ENCODE data around the gene KLF3. TPM values are rescaled to one million over a fixed set of nuclear protein-coding genes. Genes with fewer than 3 reads are reported as not detected.

The KLF3 gene
- total RNA-seq, 1 donor: 25.3 TPM

DNA sequence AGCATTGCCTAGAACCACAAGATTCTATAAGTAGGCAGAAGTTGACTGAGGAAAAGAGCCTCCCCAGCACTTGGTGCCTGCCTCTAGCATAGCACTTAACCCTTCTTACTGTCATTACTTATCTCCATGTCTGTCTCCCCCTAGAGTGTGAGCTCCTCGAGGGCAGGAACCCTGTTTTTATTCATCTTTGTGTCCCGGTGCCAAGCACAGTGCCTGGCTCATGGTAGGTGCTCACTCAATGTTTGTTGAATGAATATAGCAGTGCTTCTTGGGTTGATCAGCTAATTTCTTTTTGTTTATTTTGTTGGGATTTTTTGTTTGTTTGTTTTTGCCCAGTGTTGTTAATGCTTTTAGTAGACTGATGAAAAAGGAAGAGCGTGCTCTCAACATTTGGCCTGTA is 30.3 kb downstream of the KLF3 start:
- Histone ChIP-seq H3K4me3 (ENCODE audit: insufficient read depth, low read length) (no peak overlapping the region), H3K27ac (ENCODE audit: low read depth, low read length) (no peak overlapping the region), H4K20me1 (ENCODE audit: insufficient read depth, low read length) (no peaks in the 10 kb centered on the region), H3K4me1 (ENCODE audit: insufficient read depth, low read length) (peaks cover 9% of the 10 kb centered on the region), H2AFZ (ENCODE audit: low read length) (no peak overlapping the region), H3K36me3 (ENCODE audit: insufficient read depth, low read length) (peaks cover 77% of the 10 kb centered on the region), H3K9me3 (ENCODE audit: low read depth, low read length) (no peaks in the 10 kb centered on the region), H3K4me2 (ENCODE audit: insufficient read depth, low read length) (no peak overlapping the region), H3K79me2 (ENCODE audit: insufficient read depth, low read length) (peaks cover 19% of the 10 kb centered on the region), H3K27me3 (ENCODE audit: insufficient read depth, low read length) (no peaks in the 10 kb centered on the region)
- DNase-seq (ENCODE audit: insufficient read length, low spot score, missing footprints): no peak
- TF ChIP-seq, protein P1, sequence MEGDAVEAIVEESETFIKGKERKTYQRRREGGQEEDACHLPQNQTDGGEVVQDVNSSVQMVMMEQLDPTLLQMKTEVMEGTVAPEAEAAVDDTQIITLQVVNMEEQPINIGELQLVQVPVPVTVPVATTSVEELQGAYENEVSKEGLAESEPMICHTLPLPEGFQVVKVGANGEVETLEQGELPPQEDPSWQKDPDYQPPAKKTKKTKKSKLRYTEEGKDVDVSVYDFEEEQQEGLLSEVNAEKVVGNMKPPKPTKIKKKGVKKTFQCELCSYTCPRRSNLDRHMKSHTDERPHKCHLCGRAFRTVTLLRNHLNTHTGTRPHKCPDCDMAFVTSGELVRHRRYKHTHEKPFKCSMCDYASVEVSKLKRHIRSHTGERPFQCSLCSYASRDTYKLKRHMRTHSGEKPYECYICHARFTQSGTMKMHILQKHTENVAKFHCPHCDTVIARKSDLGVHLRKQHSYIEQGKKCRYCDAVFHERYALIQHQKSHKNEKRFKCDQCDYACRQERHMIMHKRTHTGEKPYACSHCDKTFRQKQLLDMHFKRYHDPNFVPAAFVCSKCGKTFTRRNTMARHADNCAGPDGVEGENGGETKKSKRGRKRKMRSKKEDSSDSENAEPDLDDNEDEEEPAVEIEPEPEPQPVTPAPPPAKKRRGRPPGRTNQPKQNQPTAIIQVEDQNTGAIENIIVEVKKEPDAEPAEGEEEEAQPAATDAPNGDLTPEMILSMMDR (IDR thresholded peaks at IDR 0.05; ENCODE audit: extremely low read depth, low read depth, low read length): no peak

DNA sequence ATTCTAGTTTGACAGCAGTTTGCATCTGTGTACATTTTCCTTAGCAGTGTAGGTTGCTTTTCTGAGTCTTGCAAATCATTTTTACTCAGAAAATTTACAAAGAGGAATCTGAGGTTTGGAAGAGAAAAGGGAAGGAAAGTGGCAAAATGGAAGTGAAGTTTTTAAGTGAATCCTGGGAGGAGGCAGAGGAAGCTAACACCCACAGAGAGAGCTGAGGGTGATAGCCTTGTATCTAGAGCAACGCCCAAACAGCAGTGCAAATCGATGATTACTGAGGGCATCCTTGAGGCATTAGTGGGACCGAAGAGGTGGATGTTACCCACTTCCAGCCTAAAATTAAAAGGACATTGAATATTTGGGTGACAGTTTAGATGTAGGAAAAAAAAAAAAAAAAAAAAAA is 31.8 kb downstream of the KLF3 start:
- H3K27ac ChIP-seq (ENCODE audit: low read depth, low read length): no peak overlapping the region
- no peak overlapping the region for H2AFZ ChIP-seq (ENCODE audit: low read length)
- peaks cover 7% of the 10 kb centered on the region for H3K79me2 ChIP-seq (ENCODE audit: insufficient read depth, low read length)
- TF ChIP-seq, protein P1 (IDR thresholded peaks at IDR 0.05; ENCODE audit: extremely low read depth, low read depth, low read length): no peak
- no peak overlapping the region for H3K4me2 ChIP-seq (ENCODE audit: insufficient read depth, low read length)
- peaks cover 62% of the 10 kb centered on the region for H3K36me3 ChIP-seq (ENCODE audit: insufficient read depth, low read length)
- no peaks in the 10 kb centered on the region for H4K20me1 ChIP-seq (ENCODE audit: insufficient read depth, low read length)
- no peaks in the 10 kb centered on the region for H3K9me3 ChIP-seq (ENCODE audit: low read depth, low read length)
- no peak for DNase-seq (ENCODE audit: insufficient read length, low spot score, missing footprints)
- H3K27me3 ChIP-seq (ENCODE audit: insufficient read depth, low read length): no peaks in the 10 kb centered on the region
- peaks cover 9% of the 10 kb centered on the region for H3K4me1 ChIP-seq (ENCODE audit: insufficient read depth, low read length)
- no peak overlapping the region for H3K4me3 ChIP-seq (ENCODE audit: insufficient read depth, low read length)

DNA sequence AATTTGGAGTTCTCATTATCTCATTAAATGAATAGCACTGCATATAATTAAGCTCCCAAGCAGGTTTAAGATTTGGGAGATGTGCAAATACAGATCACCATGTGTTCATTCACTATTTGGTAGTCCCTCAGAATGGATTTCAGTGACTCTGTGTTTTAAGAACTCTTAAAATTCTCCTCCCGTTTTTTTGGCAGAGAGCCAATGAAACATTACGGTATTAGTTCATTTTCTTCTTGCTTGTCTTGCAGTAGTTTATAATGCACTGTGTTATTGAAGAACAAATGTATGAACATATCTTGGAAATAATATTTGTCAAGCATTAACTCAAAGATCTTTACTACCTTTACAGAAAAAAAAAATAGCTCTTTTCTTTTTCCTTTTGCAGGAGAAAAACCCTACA is 32.7 kb downstream of the KLF3 start:
- Histone ChIP-seq H3K4me3 (ENCODE audit: insufficient read depth, low read length) (no peak overlapping the region), H3K4me1 (ENCODE audit: insufficient read depth, low read length) (peaks cover 2% of the 10 kb centered on the region), H3K36me3 (ENCODE audit: insufficient read depth, low read length) (peaks cover 56% of the 10 kb centered on the region), H3K9me3 (ENCODE audit: low read depth, low read length) (no peaks in the 10 kb centered on the region), H3K27me3 (ENCODE audit: insufficient read depth, low read length) (no peaks in the 10 kb centered on the region), H3K79me2 (ENCODE audit: insufficient read depth, low read length) (peaks cover 4% of the 10 kb centered on the region), H2AFZ (ENCODE audit: low read length) (no peak overlapping the region), H4K20me1 (ENCODE audit: insufficient read depth, low read length) (no peaks in the 10 kb centered on the region), H3K4me2 (ENCODE audit: insufficient read depth, low read length) (no peak overlapping the region), H3K27ac (ENCODE audit: low read depth, low read length) (no peak overlapping the region)
- TF ChIP-seq, protein P1 (IDR thresholded peaks at IDR 0.05; ENCODE audit: extremely low read depth, low read depth, low read length): no peak
- no peak for DNase-seq (ENCODE audit: insufficient read length, low spot score, missing footprints)

DNA sequence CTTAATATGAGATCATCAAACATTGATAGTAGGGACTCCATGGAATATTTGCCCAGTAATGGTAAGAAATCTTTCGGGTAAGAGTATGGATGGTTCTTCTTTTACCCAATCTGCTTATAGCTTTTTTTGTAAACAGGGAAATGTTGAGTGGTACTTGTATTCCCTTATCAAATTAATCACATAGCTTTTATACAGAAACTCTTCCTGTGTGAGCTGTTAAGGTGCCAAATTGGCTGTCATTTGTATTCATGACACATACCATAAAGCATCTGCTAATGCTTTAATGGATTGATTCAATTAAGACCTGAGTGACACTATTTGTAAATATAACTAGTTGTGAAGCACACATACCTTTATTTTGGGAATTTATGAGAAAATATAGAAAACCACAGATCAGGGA is 34.2 kb downstream of the KLF3 start:
- Histone ChIP-seq H3K36me3 (ENCODE audit: insufficient read depth, low read length) (peaks cover 50% of the 10 kb centered on the region), H4K20me1 (ENCODE audit: insufficient read depth, low read length) (no peaks in the 10 kb centered on the region), H2AFZ (ENCODE audit: low read length) (no peak overlapping the region), H3K4me1 (ENCODE audit: insufficient read depth, low read length) (no peaks in the 10 kb centered on the region), H3K4me3 (ENCODE audit: insufficient read depth, low read length) (no peak overlapping the region), H3K4me2 (ENCODE audit: insufficient read depth, low read length) (no peak overlapping the region), H3K79me2 (ENCODE audit: insufficient read depth, low read length) (no peaks in the 10 kb centered on the region), H3K9me3 (ENCODE audit: low read depth, low read length) (no peaks in the 10 kb centered on the region), H3K27me3 (ENCODE audit: insufficient read depth, low read length) (no peaks in the 10 kb centered on the region), H3K27ac (ENCODE audit: low read depth, low read length) (no peak overlapping the region)
- TF ChIP-seq, protein P1 (IDR thresholded peaks at IDR 0.05; ENCODE audit: extremely low read depth, low read depth, low read length): no peak
- no peak for DNase-seq (ENCODE audit: insufficient read length, low spot score, missing footprints)

All from osteoblast (primary cell).